ENCODE measurements around the gene TET1.
"Not testable (repeated sequence)": the region's sequence is repeated elsewhere in the genome, so short reads cannot be mapped to it uniquely, and the experiment has no call there.

The TET1 gene

GRCh38 chr10:68611227-68611626, 51.1 kb downstream of the TET1 start:
- H3K9me3 ChIP-seq, result no peaks in the 10 kb centered on the region
- H3K36me3 ChIP-seq, result no peaks in the 10 kb centered on the region
- DNase-seq, result no peak
- no peak overlapping the region for H3K4me3 ChIP-seq (ENCODE audit: low read depth, low read length)
- no peaks in the 10 kb centered on the region for H3K27me3 ChIP-seq
- H3K4me1 ChIP-seq, result no peaks in the 10 kb centered on the region
- TF ChIP-seq CTCF (IDR thresholded peaks at IDR 0.05; ENCODE audit: low read depth, low read length), result no peak

GRCh38 chr10:68613974-68614373, 53.8 kb downstream of the TET1 start:
- not testable (repeated sequence) for H3K4me1 ChIP-seq; H3K27me3 ChIP-seq; H3K36me3 ChIP-seq; H3K9me3 ChIP-seq; DNase-seq; H3K4me3 ChIP-seq (ENCODE audit: low read depth, low read length)

GRCh38 chr10:68617691-68618090, 57.6 kb downstream of the TET1 start:
- H3K27me3 ChIP-seq; H3K9me3 ChIP-seq; H3K4me1 ChIP-seq; H3K36me3 ChIP-seq; H3K4me3 ChIP-seq (ENCODE audit: low read depth, low read length); DNase-seq: not testable (repeated sequence)

- H3K4me3 ChIP-seq (ENCODE audit: low read depth, low read length), result no peak overlapping the region
- no peaks in the 10 kb centered on the region for H3K9me3 ChIP-seq
- no peak for TF ChIP-seq CTCF (IDR thresholded peaks at IDR 0.05; ENCODE audit: low read depth, low read length)
- H3K4me1 ChIP-seq, result peaks cover 8% of the 10 kb centered on the region
- DNase-seq, result no peak
- H3K27me3 ChIP-seq, result no peaks in the 10 kb centered on the region
- no peaks in the 10 kb centered on the region; the same call in 1 of the 2 replicates for H3K36me3 ChIP-seq
Measured at GRCh38 chr10:68618234-68618633, 58.1 kb downstream of the TET1 start.

- TF ChIP-seq CTCF (IDR thresholded peaks at IDR 0.05; ENCODE audit: low read depth, low read length), result no peak
- DNase-seq, result no peak
- no peaks in the 10 kb centered on the region for H3K27me3 ChIP-seq
- no peaks in the 10 kb centered on the region; the same call in 1 of the 2 replicates for H3K36me3 ChIP-seq
- no peaks in the 10 kb centered on the region for H3K9me3 ChIP-seq
- H3K4me1 ChIP-seq, result peaks cover 13% of the 10 kb centered on the region
- no peak overlapping the region for H3K4me3 ChIP-seq (ENCODE audit: low read depth, low read length)
Measured at GRCh38 chr10:68619595-68619994, 59.5 kb downstream of the TET1 start.

- no peak overlapping the region for H3K4me3 ChIP-seq (ENCODE audit: low read depth, low read length)
- peaks cover 13% of the 10 kb centered on the region for H3K4me1 ChIP-seq
Measured at GRCh38 chr10:68625316-68625921, 65.3 kb downstream of the TET1 start.

More at GRCh38 chr10:68625316-68625921, 65.3 kb downstream of the TET1 start:
- no peak for TF ChIP-seq CTCF (IDR thresholded peaks at IDR 0.05; ENCODE audit: low read depth, low read length)
- DNase-seq, result no peak
- Histone ChIP-seq H3K27me3 (no peaks in the 10 kb centered on the region), H3K9me3 (no peaks in the 10 kb centered on the region), H3K36me3 (no peaks in the 10 kb centered on the region; the same call in 1 of the 2 replicates)
